ENCODE results near the gene MAS1L.

DNA sequence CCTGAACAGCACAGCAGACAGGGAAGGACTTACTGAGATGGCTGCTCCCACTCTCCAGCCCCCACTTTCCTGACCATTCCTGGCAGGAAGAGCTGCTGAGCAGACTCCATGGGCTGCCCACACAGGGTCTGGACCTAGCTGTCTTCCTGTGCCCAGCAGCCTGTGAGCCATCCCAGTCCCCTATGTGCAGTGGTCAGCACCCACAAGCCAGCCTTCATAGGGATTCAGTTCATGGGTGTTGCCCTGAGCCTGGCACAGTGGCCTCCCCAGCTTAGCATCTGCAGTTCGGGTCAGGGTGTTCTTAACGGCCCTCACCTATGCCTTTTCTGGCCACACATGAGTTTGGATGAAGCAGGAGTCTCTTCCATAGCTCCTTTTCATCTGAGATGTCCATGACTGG is 39.8 kb upstream of the MAS1L start:
- no peak for TF ChIP-seq POLR2A (IDR thresholded peaks at IDR 0.05)
- TF ChIP-seq, protein P1, sequence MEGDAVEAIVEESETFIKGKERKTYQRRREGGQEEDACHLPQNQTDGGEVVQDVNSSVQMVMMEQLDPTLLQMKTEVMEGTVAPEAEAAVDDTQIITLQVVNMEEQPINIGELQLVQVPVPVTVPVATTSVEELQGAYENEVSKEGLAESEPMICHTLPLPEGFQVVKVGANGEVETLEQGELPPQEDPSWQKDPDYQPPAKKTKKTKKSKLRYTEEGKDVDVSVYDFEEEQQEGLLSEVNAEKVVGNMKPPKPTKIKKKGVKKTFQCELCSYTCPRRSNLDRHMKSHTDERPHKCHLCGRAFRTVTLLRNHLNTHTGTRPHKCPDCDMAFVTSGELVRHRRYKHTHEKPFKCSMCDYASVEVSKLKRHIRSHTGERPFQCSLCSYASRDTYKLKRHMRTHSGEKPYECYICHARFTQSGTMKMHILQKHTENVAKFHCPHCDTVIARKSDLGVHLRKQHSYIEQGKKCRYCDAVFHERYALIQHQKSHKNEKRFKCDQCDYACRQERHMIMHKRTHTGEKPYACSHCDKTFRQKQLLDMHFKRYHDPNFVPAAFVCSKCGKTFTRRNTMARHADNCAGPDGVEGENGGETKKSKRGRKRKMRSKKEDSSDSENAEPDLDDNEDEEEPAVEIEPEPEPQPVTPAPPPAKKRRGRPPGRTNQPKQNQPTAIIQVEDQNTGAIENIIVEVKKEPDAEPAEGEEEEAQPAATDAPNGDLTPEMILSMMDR (IDR thresholded peaks at IDR 0.05) = no peak
